HepG2 (cell line): ENCODE data around the gene PPP3R1. TPM values are rescaled to one million over a fixed set of nuclear protein-coding genes. Genes with fewer than 3 reads are reported as not detected.

Experiments
- BHLHE40 ChIP-seq: IDR thresholded peaks from 2 replicates; pipeline ENCODE4 v1.6.1; 2011; ENCODE audit warnings: low read length, improper control_type of control experiment
- DMTF1 ChIP-seq: sonication (generic); formaldehyde crosslinking; IDR thresholded peaks from 2 replicates; pipeline ENCODE4 v1.4.0; 2020; ENCODE audit warnings: mild to moderate bottlenecking, missing genetic modification reagents
- DNMT3B ChIP-seq: conservative IDR thresholded peaks from 2 replicates; pipeline ENCODE4 v1.6.1; 2016; ENCODE audit warnings: missing biosample characterization, control low read depth
- HNRNPL ChIP-seq: fragments of 200-400 bp; formaldehyde crosslinking; IDR thresholded peaks from 2 replicates; pipeline ENCODE4 v1.6.1; 2017; ENCODE audit warnings: mild to moderate bottlenecking, low read depth, low read length
- HOXA5 ChIP-seq: sonication (generic); formaldehyde crosslinking; IDR thresholded peaks from 2 replicates; pipeline ENCODE4 v1.4.0; 2020; ENCODE audit warnings: missing genetic modification reagents
- MAF1 ChIP-seq: sonication (generic); formaldehyde crosslinking; IDR thresholded peaks from 2 replicates; pipeline ENCODE4 v1.5.0; 2020; ENCODE audit warnings: missing genetic modification reagents, borderline replicate concordance
- MIER2 ChIP-seq: IDR thresholded peaks from 2 replicates; pipeline ENCODE4 v1.6.1; 2016; ENCODE audit warnings: missing biosample characterization, missing genetic modification reagents
- MNT ChIP-seq: fragments of 450-650 bp; IDR thresholded peaks from 2 replicates; pipeline ENCODE4 v1.6.1; 2016
- MXD4 ChIP-seq: IDR thresholded peaks from 2 replicates; pipeline ENCODE4 v1.6.1; 2016; ENCODE audit warnings: mild to moderate bottlenecking, missing biosample characterization, missing genetic modification reagents
- SIX1 ChIP-seq: sonication (generic); formaldehyde crosslinking; IDR thresholded peaks from 2 replicates; pipeline ENCODE4 v1.4.0; 2020; ENCODE audit warnings: missing genetic modification reagents, borderline replicate concordance
- SMAD1 ChIP-seq: sonication (generic); formaldehyde crosslinking; IDR thresholded peaks from 2 replicates; pipeline ENCODE4 v1.4.0; 2020; ENCODE audit warnings: missing genetic modification reagents, low read depth, mild to moderate bottlenecking, borderline replicate concordance
- SPEN ChIP-seq: sonication (generic); formaldehyde crosslinking; IDR thresholded peaks from 2 replicates; pipeline ENCODE4 v1.5.1; 2020; ENCODE audit warnings: low read depth, mild to moderate bottlenecking, missing genetic modification reagents
- SRSF4 ChIP-seq: fragments of 200-400 bp; formaldehyde crosslinking; IDR thresholded peaks from one replicate; pipeline ENCODE4 v1.6.1; 2018; ENCODE audit warnings: mild to moderate bottlenecking, low read depth, low read length, moderate library complexity; ENCODE audit not compliant: poor library complexity, severe bottlenecking
- YY1 ChIP-seq: IDR thresholded peaks from 2 replicates; pipeline ENCODE4 v1.6.1; 2011; ENCODE audit warnings: low read length, low read depth, moderate library complexity, mild to moderate bottlenecking; ENCODE audit not compliant: insufficient read depth, insufficient replicate concordance
- ZNF235 ChIP-seq: sonication (generic); formaldehyde crosslinking; IDR thresholded peaks from 2 replicates; pipeline ENCODE4 v1.8.1; 2023; ENCODE audit warnings: mild to moderate bottlenecking, missing genetic modification reagents, borderline replicate concordance
- ZNF318 ChIP-seq: sonication (generic); formaldehyde crosslinking; IDR thresholded peaks from 2 replicates; pipeline ENCODE4 v1.4.0; 2020; ENCODE audit warnings: mild to moderate bottlenecking, missing genetic modification reagents
- ZNF431 ChIP-seq: sonication (generic); formaldehyde crosslinking; IDR thresholded peaks from 2 replicates; pipeline ENCODE4 v1.9.0; 2022; ENCODE audit warnings: missing genetic modification reagents, low read depth, mild to moderate bottlenecking, borderline replicate concordance
- polyA plus RNA-seq, 8 experiments: library from polyadenylated mRNA; depleted of rRNA in 3 of 8; stranded (reverse) in 7 of 8; unstranded in 1 of 8; fragments of >200 nt; fragmentation: Illumina TruSeq in 4 of 8; extraction: Trizol in 4 of 8; gene quantifications; 2 replicates each; pipeline versions ENCODE4 v1.2.1 to v1.2.3, GENCODE V29; 2011 to 2016; ENCODE audit warnings: low read depth in 4 of 8, missing spikeins in 1 of 8, mixed read lengths in 1 of 8; ENCODE audit not compliant: insufficient read depth in 1 of 8
- total RNA-seq, 5 experiments: library from RNA; depleted of rRNA; stranded (reverse); fragments of >200 nt; fragmentation: Illumina TruSeq; extraction: Trizol; gene quantifications; 2 replicates each; pipeline ENCODE4 v1.2.3, GENCODE V29; 2016; ENCODE audit warnings: low read depth in 1 of 5

Gene PPP3R1
- total and polyA plus RNA-seq, 2 of the 13 experiments (the other 11 are each of a cell fraction or from before 2014, with no cell fraction given): 11.6 to 25.7 TPM

- TF ChIP-seq MAF1 (CRISPR knock-in tag) (peak; percentile 86; the same call in 1 of the 2 replicates), YY1 (peak; percentile 47), SIX1 (CRISPR knock-in tag) (peak; percentile 41; the same call in 1 of the 2 replicates), SPEN (peak; percentile 92), HOXA5 (CRISPR knock-in tag) (no peak), MIER2 (CRISPR knock-in tag) (peak; percentile 14; the same call in 1 of the 2 replicates), SMAD1 (CRISPR knock-in tag) (peak; percentile 75), MNT (peak; percentile 93), BHLHE40 (peak; percentile 93), ZNF235 (CRISPR knock-in tag) (0 out of 2 replicates have a peak, but pooled peaks have one; percentile 62), DMTF1 (no peak), MXD4 (peak; percentile 99), SRSF4 (no peak), DNMT3B (CRISPR knock-in tag) (peak; percentile 72; the same call in 1 of the 2 replicates), ZNF318 (CRISPR knock-in tag) (no peak; the same call in 1 of the 2 replicates), HNRNPL (no peak; the same call in 1 of the 2 replicates), ZNF431 (CRISPR knock-in tag) (no peak)
Observed at GRCh38 chr2:68157402-68158133, 94.8 kb downstream of the PPP3R1 start, which contains the start of gene PNO1 (continued).
